ENCODE measurements around the gene APC.

DNA sequence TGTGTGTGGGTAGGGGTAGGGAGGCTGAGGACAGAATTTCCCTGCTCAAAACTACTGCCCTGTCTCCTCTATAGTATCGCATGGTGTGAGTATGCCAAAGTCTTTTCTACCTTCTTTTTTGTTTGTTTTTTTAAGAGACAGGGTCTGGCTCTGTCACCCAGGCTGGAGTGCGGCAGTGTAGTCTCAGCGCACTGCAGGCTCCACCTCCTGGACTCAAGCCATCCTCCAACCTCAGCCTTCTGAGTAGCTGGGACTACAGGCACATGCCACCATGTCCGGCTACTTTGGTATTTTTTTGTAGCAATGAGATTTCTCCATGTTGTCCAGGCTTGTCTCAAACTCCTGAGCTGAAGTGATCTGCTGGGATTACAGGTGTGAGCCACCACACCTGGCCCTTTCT, 125.9 kb downstream of the APC start:
- TF ChIP-seq NFRKB (IDR thresholded peaks at IDR 0.05) (no peak), LEF1 (IDR thresholded peaks at IDR 0.05; ENCODE audit: borderline replicate concordance) (no peak), ELF4 (IDR thresholded peaks at IDR 0.05) (no peak), SUZ12 (IDR thresholded peaks at IDR 0.05) (no peak), HDGF (IDR thresholded peaks at IDR 0.05; ENCODE audit: borderline replicate concordance) (no peak), TARDBP (IDR thresholded peaks at IDR 0.05) (no peak), FOXA1 (IDR thresholded peaks at IDR 0.05) (no peak), ZNF384 (IDR thresholded peaks at IDR 0.05) (no peak), BHLHE40 (IDR thresholded peaks at IDR 0.05; ENCODE audit: borderline replicate concordance) (no peak), FOXM1 (IDR thresholded peaks at IDR 0.05; ENCODE audit: borderline replicate concordance) (no peak), SP1 (IDR thresholded peaks at IDR 0.05) (no peak), CTBP1 (IDR thresholded peaks at IDR 0.05; ENCODE audit: borderline replicate concordance) (no peak)
- TF ChIP-seq, protein P1, sequence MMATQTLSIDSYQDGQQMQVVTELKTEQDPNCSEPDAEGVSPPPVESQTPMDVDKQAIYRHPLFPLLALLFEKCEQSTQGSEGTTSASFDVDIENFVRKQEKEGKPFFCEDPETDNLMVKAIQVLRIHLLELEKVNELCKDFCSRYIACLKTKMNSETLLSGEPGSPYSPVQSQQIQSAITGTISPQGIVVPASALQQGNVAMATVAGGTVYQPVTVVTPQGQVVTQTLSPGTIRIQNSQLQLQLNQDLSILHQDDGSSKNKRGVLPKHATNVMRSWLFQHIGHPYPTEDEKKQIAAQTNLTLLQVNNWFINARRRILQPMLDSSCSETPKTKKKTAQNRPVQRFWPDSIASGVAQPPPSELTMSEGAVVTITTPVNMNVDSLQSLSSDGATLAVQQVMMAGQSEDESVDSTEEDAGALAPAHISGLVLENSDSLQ (IDR thresholded peaks at IDR 0.05): no peak

Data from HEK293T (cell line).